HG03097 (cell line): ENCODE measurements around the gene XIRP1.

Experiments
- ATAC-seq: cut with Tn5 transposase; IDR thresholded peaks from one replicate; pipeline ENCODE4 v1.9.1; 2021; ENCODE audit not compliant: unreplicated experiment, low FRiP score

Gene XIRP1

DNA sequence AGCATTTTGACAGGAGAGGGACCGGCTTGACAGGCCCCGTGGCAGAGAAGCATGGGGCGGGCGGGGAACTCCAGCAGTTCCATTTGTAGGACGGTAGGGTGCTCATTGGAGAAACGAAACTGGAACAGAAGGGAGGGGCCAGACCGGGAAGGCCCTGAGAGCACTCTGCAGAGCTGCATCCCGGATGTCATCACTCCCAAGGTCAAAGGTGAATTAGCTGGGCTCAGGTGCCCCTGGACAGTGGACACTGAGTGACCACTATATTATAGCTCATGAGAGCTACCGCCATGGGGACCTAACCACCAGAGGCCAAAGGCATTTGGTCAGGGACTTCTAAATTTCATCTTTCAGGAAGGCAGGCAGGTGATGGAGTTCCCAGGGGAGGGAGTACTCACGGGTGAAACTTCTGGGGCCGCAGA, 46.3 kb downstream of the XIRP1 start:
- no peak for ATAC-seq

DNA sequence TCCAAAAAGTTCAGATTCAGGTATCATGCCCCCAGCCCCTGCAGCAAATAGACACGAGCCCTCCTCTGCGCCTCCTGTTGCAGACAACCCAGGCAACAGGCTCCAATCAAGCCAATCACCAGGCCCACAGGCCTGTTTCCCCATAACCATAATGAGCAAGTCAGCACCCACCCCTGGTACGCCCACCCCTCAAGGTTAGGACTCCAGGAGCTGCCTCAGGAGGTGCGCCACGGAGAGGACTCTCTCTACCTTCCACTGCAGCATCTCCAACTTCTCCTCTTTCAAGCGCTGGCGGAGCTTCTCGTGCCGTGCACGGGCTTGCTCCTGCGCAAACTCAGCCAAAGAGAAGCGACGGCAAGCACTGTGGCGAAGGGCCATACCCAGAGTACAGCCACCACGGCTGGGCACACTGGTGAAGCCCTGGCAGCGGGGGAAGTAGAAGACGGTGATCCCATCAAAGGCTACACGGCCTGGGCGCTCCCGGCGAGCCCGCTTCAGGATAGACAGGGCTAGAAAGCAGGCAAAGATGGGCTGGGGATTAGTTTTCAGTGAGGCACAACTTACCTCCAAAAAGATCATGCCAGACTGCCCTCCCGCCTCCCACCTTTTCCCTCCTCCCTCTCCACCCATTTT, 47.5 kb downstream of the XIRP1 start:
- ATAC-seq = no peak

DNA sequence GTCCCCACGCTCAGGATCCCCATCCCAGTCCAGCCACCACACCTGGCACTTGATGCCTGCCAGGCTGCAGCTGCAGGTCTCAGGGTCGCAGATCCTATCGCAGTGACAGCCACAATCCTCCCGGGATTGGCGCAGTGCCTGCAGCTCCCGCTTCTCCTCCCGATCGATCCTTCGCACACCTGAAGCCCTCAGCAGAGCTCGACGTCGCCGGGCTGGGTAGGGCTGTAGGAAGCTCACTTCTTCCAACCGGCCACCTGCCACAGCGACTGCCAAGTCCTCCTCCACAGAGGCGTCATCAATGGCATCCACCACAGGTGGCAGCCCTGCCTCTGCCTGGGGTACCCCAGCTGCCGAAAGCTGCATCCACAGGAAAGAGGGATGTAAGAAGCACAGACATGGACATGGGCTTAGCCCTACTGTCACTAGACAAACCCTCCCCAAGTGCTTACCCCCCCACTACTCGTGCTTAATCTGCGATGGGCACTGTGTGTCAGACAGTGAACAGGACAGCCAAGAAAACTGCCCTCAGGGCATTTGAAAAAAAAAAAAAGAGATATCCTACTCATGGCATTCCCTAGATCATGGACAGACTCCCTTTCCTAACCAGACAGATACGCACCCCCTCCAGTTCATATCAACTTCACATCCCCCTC, 48.2 kb downstream of the XIRP1 start:
- ATAC-seq = no peak

DNA sequence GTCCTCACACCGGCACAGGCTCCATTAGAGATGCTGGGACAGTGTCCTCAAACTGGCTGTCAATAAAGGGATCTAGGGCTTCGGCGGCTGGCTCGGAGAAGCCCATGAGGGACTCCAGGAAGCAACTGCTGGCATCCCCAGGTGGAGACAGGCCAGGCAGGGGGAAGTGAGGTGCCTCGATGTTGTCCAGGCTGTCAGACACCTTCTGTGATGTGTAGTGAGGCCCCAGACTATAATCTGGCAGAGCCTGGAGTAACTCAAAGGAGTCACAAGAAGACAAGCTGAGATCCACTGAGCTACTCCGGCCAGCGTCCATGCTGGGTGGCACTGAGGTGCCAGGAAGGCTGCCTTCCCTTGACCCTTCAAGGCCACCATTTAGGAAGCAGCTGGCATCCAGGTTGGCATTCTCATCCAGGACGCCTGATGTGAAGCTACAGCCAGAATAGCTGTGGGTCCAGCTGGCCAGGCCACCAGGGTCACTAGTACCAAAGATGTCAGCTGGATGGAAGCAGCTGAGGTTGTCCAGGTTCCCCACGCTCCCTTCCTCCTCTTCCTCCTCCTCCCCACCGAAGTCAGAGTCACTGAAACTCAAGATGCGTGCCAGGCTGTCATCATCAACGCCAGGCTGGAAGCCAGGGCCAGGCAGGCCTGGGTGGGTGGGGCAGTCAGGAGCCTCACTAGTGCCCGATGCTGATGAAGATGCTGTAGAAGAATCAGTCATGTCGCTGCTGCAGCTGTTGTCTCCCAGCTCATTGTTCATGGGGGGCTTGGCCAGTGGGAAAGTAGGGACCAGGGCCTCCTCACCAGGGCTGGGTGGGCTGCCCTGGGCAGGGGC, 49.1 kb downstream of the XIRP1 start:
- ATAC-seq = no peak

DNA sequence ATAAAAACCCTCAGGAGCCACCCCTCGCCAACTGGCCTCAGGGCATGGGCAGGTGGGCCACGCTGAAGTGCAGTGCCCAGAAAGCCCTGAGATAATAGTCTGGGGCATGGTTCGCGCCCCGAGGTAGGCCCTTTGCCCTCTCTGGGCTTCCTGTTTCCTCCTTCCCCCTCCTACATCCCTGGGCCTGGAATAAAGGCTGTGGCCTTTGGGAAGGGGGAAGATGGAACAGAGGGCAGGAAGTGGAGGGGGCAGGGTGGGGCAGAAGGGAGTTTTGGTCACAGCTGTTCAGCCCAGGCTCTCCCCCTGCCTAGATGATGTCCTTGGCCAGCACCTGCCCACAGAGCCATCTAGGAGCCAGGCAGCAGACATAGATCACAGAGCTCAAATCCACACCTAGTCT, 50.3 kb downstream of the XIRP1 start:
- no peak for ATAC-seq

DNA sequence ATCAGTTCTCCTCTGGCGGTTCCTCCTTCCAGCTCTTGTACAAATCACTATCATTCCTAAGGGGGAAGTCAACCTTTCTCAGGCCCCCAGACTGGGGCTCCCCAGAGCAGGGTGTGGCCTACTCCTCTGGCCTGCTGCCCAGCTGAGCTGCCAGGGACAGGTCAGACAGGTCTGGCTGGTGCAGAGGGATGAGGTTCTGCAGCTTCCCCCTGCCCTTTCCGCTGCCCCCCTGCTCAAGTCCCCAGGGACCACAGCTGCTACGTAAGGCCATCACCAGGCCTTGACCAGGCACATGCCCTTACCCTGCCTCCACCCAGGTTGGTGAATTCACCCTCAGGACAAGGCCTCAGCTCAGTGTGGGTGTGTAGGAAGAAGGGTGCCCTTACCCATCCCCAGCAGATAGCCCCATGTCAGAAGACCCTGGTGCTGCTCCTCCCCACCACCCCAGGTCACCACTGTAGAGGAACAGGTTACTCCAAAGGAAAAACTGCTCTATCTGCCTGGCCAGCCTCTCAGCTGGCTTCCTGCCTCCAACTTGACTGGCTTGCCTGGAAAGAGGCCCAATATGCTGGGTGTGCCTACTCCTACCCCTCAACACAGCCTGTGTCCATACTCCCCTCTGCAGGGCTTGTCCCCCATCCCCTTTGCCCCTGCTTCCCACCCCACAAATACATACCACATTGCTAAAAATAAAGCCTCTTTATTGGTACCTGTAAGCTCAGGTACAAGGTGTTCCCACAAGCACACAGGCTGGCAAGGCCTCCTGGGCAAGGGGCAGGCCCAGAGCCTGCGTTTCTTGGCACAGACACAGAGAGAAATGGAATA, 51.0 kb downstream of the XIRP1 start:
- no peak for ATAC-seq

DNA sequence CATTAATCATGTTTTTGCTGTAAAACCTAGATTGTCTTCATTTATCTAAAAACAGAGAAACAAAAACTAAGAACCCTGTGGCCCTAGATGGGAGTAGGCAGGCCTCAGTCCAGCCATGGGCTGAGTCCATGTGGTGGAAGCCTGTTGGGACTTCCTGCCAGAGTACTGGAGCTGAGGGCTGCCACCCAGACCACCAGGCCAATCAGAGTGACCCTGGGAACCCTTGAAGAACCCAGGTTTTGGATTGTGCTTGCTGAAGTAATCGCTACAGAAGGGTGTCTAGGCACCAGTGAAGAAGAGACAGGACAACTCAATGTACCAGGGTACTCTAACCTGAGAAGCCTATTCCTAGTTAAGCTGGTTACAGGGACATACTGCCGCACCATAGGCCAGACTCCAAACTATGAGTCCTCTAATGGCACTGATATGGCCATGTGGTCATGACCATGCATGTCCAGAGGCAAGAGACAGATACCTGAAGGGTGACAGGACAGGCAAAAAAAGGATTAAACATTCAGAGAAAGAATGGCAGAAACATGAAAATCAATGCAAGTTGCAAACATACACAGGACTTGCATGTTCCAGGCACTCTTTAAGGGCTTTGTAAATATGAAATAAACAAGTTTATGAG, 51.9 kb downstream of the XIRP1 start:
- no peak for ATAC-seq

DNA sequence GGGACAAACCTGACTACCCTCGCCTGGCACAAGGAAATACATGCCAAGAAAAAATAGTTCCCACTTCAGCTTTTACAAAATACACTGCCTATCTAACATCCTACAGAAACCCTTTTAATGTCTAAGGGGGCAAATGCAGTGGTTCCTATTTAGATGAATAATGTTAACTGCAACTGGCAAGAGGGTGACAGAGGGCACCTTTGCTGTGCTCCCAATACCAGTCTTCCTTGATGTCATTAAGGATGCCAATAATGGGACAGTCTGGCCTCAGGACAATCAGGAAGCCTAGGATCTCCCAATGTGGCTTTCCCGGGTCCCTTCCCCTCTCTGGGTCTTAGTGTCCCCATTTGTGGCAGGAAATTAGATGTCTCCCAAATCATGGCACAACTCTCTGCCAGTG, 53.0 kb downstream of the XIRP1 start:
- ATAC-seq = no peak

DNA sequence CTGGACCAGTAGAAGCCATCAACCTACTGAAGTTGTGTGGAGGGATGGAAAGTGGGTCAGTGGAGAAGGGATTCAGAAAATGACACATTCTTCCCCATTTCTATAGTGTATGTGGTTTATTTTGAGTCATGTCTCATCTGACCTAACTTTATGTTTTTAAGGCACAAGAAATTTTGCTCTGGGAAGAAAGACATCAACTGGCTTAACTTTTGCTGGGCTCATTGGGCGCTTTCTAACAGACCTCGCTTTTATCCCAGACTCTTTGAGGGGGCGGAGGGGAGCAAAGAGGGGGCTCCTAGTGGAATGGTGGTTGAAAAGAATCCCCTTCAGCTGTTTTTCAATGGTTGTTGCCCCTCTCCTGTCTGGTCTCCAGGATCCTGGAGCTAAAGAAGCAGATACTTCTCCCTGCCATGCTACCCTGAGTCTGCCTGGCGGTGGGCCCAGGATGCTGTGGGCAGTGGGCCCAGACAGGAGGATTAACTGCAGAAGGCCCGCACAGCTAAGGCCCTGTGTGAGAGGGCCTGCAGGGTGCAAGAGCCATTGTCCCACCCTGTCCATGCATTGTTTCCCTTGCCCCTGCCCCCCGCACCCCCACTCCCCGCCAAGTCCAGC, 53.5 kb downstream of the XIRP1 start:
- no peak for ATAC-seq

DNA sequence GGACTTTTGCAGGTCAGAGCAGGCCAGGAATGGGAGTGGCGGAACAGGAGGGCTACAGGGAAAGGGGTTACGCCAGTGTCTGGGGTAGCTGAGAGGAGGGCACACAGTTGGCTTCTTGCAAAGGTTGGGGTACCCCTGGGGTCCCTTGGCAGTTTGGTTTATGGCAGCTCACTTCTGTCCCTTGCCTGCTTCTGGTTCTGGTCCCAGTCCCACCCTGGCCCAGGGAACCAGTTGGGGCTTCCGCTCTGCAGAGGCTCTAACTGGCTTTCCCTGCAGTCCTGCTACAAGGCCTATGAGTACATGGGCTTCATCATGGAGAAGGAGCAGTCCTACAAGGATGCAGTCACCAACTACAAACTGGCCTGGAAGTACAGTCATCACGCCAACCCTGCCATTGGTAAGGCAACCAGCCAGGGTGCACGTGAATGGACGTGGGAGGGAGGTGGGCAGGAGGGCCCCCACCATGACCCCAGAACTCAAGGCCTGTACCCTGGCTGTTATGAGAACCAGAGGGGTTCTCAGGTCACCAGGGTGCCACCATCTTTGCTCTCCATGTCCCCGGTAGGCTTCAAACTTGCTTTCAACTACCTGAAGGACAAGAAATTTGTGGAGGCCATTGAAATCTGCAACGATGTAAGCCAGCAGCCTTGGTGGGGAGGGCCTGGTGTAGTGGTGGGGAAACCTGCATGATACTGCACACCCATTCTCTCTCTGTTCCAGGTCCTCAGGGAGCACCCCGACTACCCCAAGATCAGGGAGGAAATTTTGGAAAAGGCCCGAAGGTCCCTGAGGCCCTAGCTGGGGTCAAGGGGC, 54.2 kb downstream of the XIRP1 start:
- ATAC-seq = no peak

DNA sequence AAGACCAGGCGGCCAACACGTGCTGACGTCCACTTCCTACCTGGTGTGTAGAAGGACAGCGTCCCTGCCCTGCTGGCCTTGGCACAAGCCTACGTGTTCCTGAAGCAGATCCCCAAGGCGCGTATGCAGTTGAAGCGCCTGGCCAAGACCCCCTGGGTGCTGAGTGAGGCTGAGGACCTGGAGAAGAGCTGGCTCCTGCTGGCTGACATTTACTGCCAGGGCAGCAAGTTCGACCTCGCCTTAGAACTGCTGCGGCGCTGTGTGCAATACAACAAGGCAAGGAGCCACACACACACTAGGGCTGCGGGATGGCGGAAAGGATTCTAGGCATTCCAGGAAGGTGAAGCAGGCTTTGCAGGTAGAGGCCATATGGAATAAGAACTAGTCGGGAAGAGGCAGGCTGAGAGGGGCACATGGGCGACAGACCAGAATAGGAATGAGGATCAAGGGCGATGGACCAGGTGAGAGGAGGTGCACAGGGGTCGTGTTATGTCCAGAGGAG, 54.9 kb downstream of the XIRP1 start:
- ATAC-seq = no peak

DNA sequence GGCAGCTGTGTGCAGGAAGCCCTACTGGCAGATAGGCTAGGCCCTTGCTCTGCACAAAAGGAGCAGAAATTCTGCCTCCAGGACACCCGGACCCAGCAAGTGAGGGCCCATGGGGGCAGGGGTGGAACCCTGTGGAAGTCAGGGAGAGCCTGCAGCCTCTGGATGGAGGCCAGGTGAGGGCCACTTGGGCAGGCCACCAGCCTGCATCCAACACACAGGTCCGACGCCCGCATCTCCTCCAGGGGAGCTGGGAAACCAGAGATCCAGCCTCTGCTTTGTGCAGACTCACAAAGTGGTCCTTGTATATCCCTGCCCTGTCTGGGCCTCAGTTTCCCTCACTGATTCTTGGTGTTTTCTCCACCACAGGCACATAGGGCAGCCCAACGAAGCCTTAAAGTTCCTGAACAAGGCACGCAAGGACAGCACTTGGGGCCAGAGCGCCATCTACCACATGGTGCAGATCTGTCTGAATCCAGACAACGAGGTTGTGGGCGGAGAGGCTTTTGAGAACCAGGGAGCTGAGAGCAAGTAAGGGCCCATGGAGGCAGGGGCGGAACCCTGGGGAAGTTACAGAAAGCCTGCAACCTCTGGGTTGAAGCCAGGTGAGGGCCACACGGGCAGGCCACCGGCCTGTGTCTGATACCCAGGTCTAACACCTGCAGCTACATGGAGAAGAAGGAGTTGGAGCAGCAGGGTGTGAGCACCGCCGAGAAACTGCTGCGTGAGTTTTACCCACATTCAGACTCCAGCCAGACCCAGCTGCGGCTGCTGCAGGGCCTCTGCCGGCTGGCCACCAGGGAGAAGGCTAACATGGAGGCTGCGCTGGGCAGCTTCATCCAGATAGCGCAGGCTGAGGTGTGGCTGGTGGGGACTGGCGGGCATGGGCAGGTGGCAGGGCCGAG, 55.6 kb downstream of the XIRP1 start:
- no peak for ATAC-seq

DNA sequence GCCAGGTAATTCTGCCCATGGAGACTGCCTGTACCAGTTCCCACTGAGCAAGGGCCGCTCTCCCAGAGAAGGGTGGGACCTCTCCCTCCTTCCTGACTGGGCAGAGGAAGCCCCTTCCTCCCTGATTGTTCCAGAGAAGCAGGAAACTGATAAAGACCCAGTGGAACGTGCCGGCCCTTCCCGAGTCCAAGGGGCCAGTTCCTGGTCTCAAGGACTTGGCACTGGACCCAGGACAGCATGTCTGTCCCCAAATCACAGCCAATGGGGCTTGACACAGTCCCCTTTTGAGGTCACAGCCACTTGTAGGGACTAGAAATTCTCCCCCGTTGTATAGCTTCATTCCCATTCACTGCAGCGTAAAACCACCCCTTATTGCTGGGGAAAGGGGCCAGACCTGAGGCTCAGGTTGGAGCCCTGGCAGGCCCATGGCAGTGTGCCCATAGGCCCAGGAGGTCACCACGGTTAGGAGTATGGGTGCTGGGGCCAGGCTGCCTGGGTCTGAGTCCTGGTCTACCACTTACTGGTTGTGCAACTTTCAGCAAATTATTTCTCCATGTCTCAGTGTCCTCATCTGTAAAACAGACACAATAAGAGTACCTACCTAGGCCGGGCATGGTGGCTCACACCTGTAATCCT, 57.1 kb downstream of the XIRP1 start:
- no peak for ATAC-seq

DNA sequence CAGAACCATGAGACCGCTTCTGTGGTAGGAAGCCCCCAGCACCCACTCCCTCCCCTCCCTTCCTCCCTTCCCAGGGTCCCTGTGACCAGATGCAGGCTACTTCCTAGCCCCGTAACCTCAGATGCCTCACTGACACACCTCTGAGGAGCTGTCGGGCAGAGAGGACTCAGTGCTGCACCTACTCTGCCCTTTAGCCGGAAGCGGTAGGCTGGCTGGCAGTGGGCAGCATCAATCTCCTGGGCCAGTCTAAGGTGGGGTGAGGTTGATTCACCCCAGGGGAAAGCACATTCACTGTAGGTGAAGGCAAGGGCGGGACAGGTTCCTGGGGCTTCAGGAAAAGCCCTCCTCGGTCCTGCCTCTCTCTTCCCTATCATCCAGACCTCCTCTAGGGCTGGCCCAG, 58.1 kb downstream of the XIRP1 start:
- ATAC-seq = no peak

DNA sequence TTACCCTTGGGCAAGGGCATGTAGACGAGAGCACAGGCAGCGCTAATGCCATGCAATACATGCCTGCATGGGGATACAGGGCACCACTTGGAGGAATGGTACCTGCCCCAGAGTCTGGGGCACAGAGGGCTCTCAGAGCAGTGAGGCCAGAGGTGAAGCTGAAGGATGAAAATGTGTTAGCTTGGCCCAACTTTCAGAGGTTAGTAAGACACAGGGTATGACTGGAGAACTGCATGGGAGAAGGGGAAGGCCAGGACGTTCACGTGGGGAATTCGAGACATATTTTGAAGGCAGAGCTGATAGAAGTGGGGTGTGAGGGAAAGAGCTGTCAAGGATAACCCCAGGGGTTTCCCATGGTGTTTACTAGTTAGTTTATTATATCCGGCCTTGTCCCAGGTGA, 58.6 kb downstream of the XIRP1 start:
- ATAC-seq = no peak
